Vagina (tissue), 2 donors: ENCODE measurements around the gene ALDH9A1. TPM values are rescaled to one million over a fixed set of nuclear protein-coding genes. Genes with fewer than 3 reads are reported as not detected.
"Not testable (repeated sequence)": the region's sequence is repeated elsewhere in the genome, so short reads cannot be mapped to it uniquely, and the experiment has no call there.

Experiments used
- DNase-seq, 2 donors: peaks; one replicate each; pipeline ENCODE4 v3.0.0-alpha.2; 2017; ENCODE audit errors: extremely low spot score in 2 of 2
- H3K27ac ChIP-seq: fragments of 200-600 bp; sonication (generic); one replicate; pipeline ENCODE4 v1.5.1; 2019
- H3K27me3 ChIP-seq: fragments of 200-600 bp; sonication (generic); one replicate; pipeline ENCODE4 v1.5.1; 2019
- H3K36me3 ChIP-seq, 2 donors: fragments of 200-600 bp; sonication (generic); one replicate each; pipeline ENCODE4 v1.5.1; 2017 to 2019
- H3K4me1 ChIP-seq: fragments of 200-600 bp; sonication (generic); one replicate; pipeline ENCODE4 v1.5.1; 2019
- H3K4me3 ChIP-seq, 2 donors: fragments of 200-600 bp; sonication (generic); 1 replicate in 1 of 2; 2 replicates in 1 of 2; pipeline ENCODE4 v1.5.1; 2016 to 2019
- H3K9me3 ChIP-seq: fragments of 200-600 bp; sonication (generic); one replicate; pipeline ENCODE4 v1.5.1; 2019
- POLR2A ChIP-seq, 2 donors: fragments of 450-650 bp; IDR thresholded peaks; one replicate each; pipeline ENCODE4 v1.6.1; 2017; ENCODE audit warnings: antibody characterized with exemption in 2 of 2, mild to moderate bottlenecking in 2 of 2, moderate library complexity in 2 of 2
- POLR2AphosphoS5 ChIP-seq, 2 donors: sonication (generic); formaldehyde crosslinking; IDR thresholded peaks; one replicate each; pipeline ENCODE4 v1.9.0; 2017; ENCODE audit warnings: antibody characterized with exemption in 2 of 2, mild to moderate bottlenecking in 2 of 2, low read depth in 1 of 2; ENCODE audit not compliant: insufficient read depth in 1 of 2
- intact Hi-C: fragments of 100-400 bp; cut with DNase I; formaldehyde crosslinking; loops from one replicate; pipeline ENCODE4 v1.15.1; 2023
- total RNA-seq: library from RNA; depleted of rRNA; stranded (reverse); fragments of >200 nt; gene quantifications from one replicate; pipeline ENCODE4 v1.2.3, GENCODE V29; 2016
- TF ChIP-seq, protein P1 (sequence below), 3 experiments: fragments of 450-650 bp in 2 of 3; fragments of 200-600 bp in 1 of 3; sonication (generic) in 1 of 3; IDR thresholded peaks; one replicate each; pipeline ENCODE4 v1.5.1; 2017 to 2019; ENCODE audit warnings: antibody characterized with exemption in 3 of 3, mild to moderate bottlenecking in 2 of 3, moderate library complexity in 2 of 3

ALDH9A1 gene
- total RNA-seq, 1 donor from 2014 or later, result 57.5 TPM

DNA sequence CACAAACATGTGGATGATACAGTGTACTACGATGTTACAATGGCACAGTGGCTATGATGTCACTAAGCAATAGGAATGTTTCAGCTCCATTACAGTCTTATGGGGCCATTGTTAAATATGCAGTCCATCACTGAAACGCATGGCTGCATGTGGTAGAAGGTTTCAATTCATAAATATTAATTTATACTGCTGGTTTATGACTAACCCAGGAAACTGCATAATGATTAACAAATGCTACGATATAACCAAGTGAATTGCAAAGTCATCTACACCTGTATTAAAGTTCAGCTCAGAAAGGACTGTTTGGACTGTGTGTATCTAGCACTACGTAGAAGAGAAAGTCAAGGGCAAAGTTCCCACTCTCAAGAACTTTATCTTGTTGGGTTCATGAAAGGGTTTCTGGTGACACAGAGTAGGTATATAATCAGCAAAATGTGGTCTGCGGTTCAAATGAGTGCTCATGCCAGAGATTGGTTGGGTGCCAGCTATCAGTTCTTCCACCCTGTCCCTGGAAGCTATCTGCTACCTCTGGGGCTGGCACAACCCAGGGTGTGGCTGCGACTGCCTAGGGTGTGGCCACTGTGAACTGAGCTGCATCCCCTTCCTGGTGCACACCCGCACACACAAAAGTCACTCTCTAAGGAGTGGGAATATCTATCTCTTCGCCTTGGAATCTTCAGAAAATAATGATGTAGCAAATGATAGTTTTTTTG lies 52.6 kb downstream of the ALDH9A1 start:
- peaks cover 42% of the 10 kb centered on the region for H3K4me1 ChIP-seq
- DNase-seq, result no peak
- H3K27ac ChIP-seq, result no peak overlapping the region
- H3K4me3 ChIP-seq, result no peak overlapping the region
- H3K27me3 ChIP-seq, result no peaks in the 10 kb centered on the region
- no peaks in the 10 kb centered on the region for H3K9me3 ChIP-seq
- TF ChIP-seq POLR2A (IDR thresholded peaks at IDR 0.05) (no peak), POLR2AphosphoS5 (IDR thresholded peaks at IDR 0.05; ENCODE audit: insufficient read depth in 1 of 2, low read depth in 1 of 2) (no peak)
- TF ChIP-seq, protein P1, sequence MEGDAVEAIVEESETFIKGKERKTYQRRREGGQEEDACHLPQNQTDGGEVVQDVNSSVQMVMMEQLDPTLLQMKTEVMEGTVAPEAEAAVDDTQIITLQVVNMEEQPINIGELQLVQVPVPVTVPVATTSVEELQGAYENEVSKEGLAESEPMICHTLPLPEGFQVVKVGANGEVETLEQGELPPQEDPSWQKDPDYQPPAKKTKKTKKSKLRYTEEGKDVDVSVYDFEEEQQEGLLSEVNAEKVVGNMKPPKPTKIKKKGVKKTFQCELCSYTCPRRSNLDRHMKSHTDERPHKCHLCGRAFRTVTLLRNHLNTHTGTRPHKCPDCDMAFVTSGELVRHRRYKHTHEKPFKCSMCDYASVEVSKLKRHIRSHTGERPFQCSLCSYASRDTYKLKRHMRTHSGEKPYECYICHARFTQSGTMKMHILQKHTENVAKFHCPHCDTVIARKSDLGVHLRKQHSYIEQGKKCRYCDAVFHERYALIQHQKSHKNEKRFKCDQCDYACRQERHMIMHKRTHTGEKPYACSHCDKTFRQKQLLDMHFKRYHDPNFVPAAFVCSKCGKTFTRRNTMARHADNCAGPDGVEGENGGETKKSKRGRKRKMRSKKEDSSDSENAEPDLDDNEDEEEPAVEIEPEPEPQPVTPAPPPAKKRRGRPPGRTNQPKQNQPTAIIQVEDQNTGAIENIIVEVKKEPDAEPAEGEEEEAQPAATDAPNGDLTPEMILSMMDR (IDR thresholded peaks at IDR 0.05), result no peak
- peaks cover 0 to 6% of the 10 kb centered on the region in 2 donors for H3K36me3 ChIP-seq
- intact Hi-C loops, result no loop called here

DNA sequence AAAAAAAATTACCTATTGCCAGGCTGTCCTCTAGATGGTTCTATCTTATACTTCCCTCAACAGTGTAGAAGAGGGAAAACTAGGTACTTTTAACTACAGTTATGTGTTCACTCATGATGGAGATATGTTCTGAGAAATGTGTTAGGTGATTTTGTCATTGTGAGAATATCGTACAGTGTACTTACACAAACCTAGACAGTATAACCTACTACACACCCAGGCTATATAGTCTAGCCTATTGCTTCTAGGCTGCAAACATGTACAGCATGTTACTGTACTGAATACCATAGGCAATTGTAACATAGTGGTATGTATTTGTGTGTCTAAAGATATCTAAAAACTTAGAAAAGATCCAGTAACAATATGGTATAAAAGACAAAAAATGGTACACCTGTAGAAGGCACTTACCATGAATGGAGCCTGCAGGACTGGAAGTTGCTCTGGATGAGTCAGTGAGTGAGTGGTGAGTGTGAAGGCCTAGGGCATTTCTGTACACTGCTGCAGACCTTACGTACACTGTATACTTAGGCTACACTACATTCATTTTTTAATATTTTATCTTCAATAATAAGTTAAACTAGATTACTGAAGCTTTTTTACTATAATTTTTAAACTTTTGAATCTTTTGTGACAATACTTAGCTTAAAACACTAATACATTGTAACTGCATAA lies 54.2 kb downstream of the ALDH9A1 start:
- Histone ChIP-seq H3K36me3 (no peaks in the 10 kb centered on the region), H3K4me1 (peaks cover 51% of the 10 kb centered on the region), H3K27ac (no peak overlapping the region), H3K9me3 (no peaks in the 10 kb centered on the region), H3K4me3 (no peak overlapping the region), H3K27me3 (no peaks in the 10 kb centered on the region)
- no peak for DNase-seq
- intact Hi-C loops, result no loop called here
- TF ChIP-seq POLR2AphosphoS5 (IDR thresholded peaks at IDR 0.05; ENCODE audit: insufficient read depth in 1 of 2, low read depth in 1 of 2) (no peak), POLR2A (IDR thresholded peaks at IDR 0.05) (no peak)
- TF ChIP-seq, protein P1 (IDR thresholded peaks at IDR 0.05), result no peak

DNA sequence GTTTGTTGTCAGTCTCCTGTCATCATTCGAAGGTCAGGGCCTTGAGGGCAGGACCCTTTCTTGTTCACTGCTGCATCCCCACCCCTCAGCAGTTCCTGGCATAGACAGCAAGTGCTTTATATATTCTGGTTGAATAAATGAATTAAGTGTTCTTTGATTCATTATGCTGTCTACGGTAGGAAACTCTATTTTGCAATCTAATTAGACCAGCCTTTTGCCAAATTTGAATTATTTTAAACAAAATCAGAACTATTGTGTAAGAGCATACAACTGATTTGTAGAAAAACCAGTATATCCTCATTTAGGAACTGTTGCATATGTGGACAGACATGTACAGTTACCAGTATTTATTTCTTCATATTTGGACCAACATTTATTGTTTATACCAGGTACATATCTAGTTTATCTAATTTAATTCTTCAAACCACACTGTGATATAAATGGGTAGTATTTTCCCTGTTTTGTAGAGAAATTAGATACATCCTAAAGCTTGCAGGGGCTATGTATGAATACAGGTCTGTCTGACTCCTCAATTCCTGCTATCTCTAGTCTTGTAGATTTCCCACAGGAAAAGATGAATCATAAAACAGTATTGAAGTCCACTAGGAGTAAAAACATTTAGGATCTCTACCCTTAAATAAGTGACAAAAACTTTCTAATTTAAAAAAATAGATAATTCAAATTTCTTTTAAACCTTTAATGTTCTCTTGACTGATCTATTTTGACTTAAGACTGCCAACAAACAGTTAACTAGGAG lies 57.0 kb downstream of the ALDH9A1 start:
- no peaks in the 10 kb centered on the region for H3K9me3 ChIP-seq
- H3K27me3 ChIP-seq, result no peaks in the 10 kb centered on the region
- intact Hi-C loops, result no loop called here
- H3K4me3 ChIP-seq, result no peak overlapping the region
- no peak for DNase-seq
- H3K36me3 ChIP-seq, result no peaks in the 10 kb centered on the region
- TF ChIP-seq POLR2A (IDR thresholded peaks at IDR 0.05), result no peak
- TF ChIP-seq, protein P1 (IDR thresholded peaks at IDR 0.05), result no peak
- no peak for TF ChIP-seq POLR2AphosphoS5 (IDR thresholded peaks at IDR 0.05; ENCODE audit: insufficient read depth in 1 of 2, low read depth in 1 of 2)
- no peak overlapping the region for H3K27ac ChIP-seq
- peaks cover 54% of the 10 kb centered on the region for H3K4me1 ChIP-seq

- TF ChIP-seq POLR2AphosphoS5 (IDR thresholded peaks at IDR 0.05; ENCODE audit: insufficient read depth in 1 of 2, low read depth in 1 of 2) (no peak), POLR2A (IDR thresholded peaks at IDR 0.05) (no peak)
- TF ChIP-seq, protein P1 (IDR thresholded peaks at IDR 0.05), result no peak
- Histone ChIP-seq H3K27me3 (no peaks in the 10 kb centered on the region), H3K36me3 (no peaks in the 10 kb centered on the region), H3K27ac (no peak overlapping the region), H3K4me3 (no peak overlapping the region), H3K4me1 (peaks cover 54% of the 10 kb centered on the region), H3K9me3 (no peaks in the 10 kb centered on the region)
- no peak for DNase-seq
- intact Hi-C loops, result no loop called here
Observed at GRCh38 chr1:165639821-165640623, 58.3 kb downstream of the ALDH9A1 start.

- H3K36me3 ChIP-seq, intact Hi-C loops, H3K4me3 ChIP-seq: not testable (repeated sequence)
Observed at GRCh38 chr1:165638211-165638610, 60.2 kb downstream of the ALDH9A1 start.

More at GRCh38 chr1:165638211-165638610, 60.2 kb downstream of the ALDH9A1 start:
- H3K27ac ChIP-seq, H3K9me3 ChIP-seq, H3K27me3 ChIP-seq: not testable (repeated sequence)
- peak in 1 of 2 donors; percentile 49 for DNase-seq
- H3K4me1 ChIP-seq, result peaks cover 65% of the 10 kb centered on the region
